Measurements from ENCODE around the gene CDC42SE2.

GRCh38 chr5:131272724-131273123 lies 8.9 kb downstream of the CDC42SE2 start:
- TF ChIP-seq, protein P1, sequence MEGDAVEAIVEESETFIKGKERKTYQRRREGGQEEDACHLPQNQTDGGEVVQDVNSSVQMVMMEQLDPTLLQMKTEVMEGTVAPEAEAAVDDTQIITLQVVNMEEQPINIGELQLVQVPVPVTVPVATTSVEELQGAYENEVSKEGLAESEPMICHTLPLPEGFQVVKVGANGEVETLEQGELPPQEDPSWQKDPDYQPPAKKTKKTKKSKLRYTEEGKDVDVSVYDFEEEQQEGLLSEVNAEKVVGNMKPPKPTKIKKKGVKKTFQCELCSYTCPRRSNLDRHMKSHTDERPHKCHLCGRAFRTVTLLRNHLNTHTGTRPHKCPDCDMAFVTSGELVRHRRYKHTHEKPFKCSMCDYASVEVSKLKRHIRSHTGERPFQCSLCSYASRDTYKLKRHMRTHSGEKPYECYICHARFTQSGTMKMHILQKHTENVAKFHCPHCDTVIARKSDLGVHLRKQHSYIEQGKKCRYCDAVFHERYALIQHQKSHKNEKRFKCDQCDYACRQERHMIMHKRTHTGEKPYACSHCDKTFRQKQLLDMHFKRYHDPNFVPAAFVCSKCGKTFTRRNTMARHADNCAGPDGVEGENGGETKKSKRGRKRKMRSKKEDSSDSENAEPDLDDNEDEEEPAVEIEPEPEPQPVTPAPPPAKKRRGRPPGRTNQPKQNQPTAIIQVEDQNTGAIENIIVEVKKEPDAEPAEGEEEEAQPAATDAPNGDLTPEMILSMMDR (IDR thresholded peaks at IDR 0.05) = no peak
- TF ChIP-seq POLR2A (IDR thresholded peaks at IDR 0.05) = no peak

All from esophagus squamous epithelium (tissue), 4 donors.